HG02588 (cell line): ENCODE measurements around the gene SOS2.
"Not testable (repeated sequence)": the region's sequence is repeated elsewhere in the genome, so short reads cannot be mapped to it uniquely, and the experiment has no call there.

ENCODE experiments used
- ATAC-seq: cut with Tn5 transposase; IDR thresholded peaks from one replicate; pipeline ENCODE4 v1.9.1; 2021; ENCODE audit warnings: mild to moderate bottlenecking, moderate library complexity; ENCODE audit not compliant: unreplicated experiment

SOS2 gene

GRCh38 chr14:50228313-50228712 is 3.1 kb downstream of the SOS2 start:
- ATAC-seq, result no peak

GRCh38 chr14:50225974-50226297 is 5.4 kb downstream of the SOS2 start:
- no peak for ATAC-seq

GRCh38 chr14:50225067-50225973 is 6.1 kb downstream of the SOS2 start:
- no peak for ATAC-seq

GRCh38 chr14:50222055-50222613 is 9.2 kb downstream of the SOS2 start:
- ATAC-seq, result no peak

GRCh38 chr14:50218501-50218900 is 12.9 kb downstream of the SOS2 start:
- ATAC-seq, result no peak

GRCh38 chr14:50215416-50215815 is 16.0 kb downstream of the SOS2 start:
- no peak for ATAC-seq

GRCh38 chr14:50213795-50214194 is 17.6 kb downstream of the SOS2 start:
- ATAC-seq, result no peak

GRCh38 chr14:50212726-50213125 is 18.7 kb downstream of the SOS2 start:
- no peak for ATAC-seq

- ATAC-seq, result no peak
Measured at GRCh38 chr14:50210074-50210473, 21.3 kb downstream of the SOS2 start.

- ATAC-seq, result no peak
Measured at GRCh38 chr14:50198499-50198898, 32.9 kb downstream of the SOS2 start.

GRCh38 chr14:50191499-50191898 is 39.9 kb downstream of the SOS2 start:
- ATAC-seq, result no peak

- no peak for ATAC-seq
Measured at GRCh38 chr14:50186107-50186506, 45.3 kb downstream of the SOS2 start.

GRCh38 chr14:50173891-50174290 is 57.5 kb downstream of the SOS2 start:
- no peak for ATAC-seq

- no peak for ATAC-seq
Measured at GRCh38 chr14:50171895-50172294, 59.5 kb downstream of the SOS2 start.

- not testable (repeated sequence) for ATAC-seq
Measured at GRCh38 chr14:50167381-50167780, 64.0 kb downstream of the SOS2 start.

GRCh38 chr14:50156111-50156510 is 75.3 kb downstream of the SOS2 start:
- no peak for ATAC-seq

GRCh38 chr14:50148799-50149198 is 82.6 kb downstream of the SOS2 start:
- ATAC-seq, result no peak

GRCh38 chr14:50139192-50139591 is 92.2 kb downstream of the SOS2 start:
- ATAC-seq, result no peak

- ATAC-seq, result no peak
Measured at GRCh38 chr14:50127802-50128201, 103.6 kb downstream of the SOS2 start.

GRCh38 chr14:50123062-50123461 is 108.3 kb downstream of the SOS2 start:
- no peak for ATAC-seq

- no peak for ATAC-seq
Measured at GRCh38 chr14:50122291-50122690, 109.1 kb downstream of the SOS2 start.

GRCh38 chr14:50121486-50121885 is 109.9 kb downstream of the SOS2 start:
- ATAC-seq, result no peak

GRCh38 chr14:50117456-50117855 is 113.9 kb downstream of the SOS2 start:
- no peak for ATAC-seq
